Measurements from ENCODE around the gene SMIM32.

Gene SMIM32

GRCh38 chr5:136185974-136186665, 6.8 kb downstream of the SMIM32 start:
- DNase-seq, result no peak

GRCh38 chr5:136182618-136183017, 10.3 kb downstream of the SMIM32 start:
- no peak for DNase-seq

GRCh38 chr5:136174021-136174659, 18.8 kb downstream of the SMIM32 start:
- DNase-seq, result peak; percentile 25

- DNase-seq, result no peak
These were observed 23.7 kb downstream of the SMIM32 start for GRCh38 chr5:136169218-136169617.

GRCh38 chr5:136166909-136167308, 26.1 kb downstream of the SMIM32 start:
- no peak for DNase-seq

GRCh38 chr5:136164226-136164625, 28.7 kb downstream of the SMIM32 start:
- no peak for DNase-seq

- DNase-seq, result no peak
These were observed 31.0 kb downstream of the SMIM32 start for GRCh38 chr5:136162008-136162407.

GRCh38 chr5:136159457-136159856, 33.5 kb downstream of the SMIM32 start:
- DNase-seq, result no peak

- DNase-seq, result no peak
These were observed 35.4 kb downstream of the SMIM32 start for GRCh38 chr5:136157514-136157913.

GRCh38 chr5:136155761-136156160, 37.2 kb downstream of the SMIM32 start:
- DNase-seq, result no peak

GRCh38 chr5:136155078-136155477, 37.9 kb downstream of the SMIM32 start:
- DNase-seq, result no peak

GRCh38 chr5:136153581-136154236, 39.3 kb downstream of the SMIM32 start:
- no peak for DNase-seq

GRCh38 chr5:136149891-136150290, 43.1 kb downstream of the SMIM32 start:
- DNase-seq, result no peak

GRCh38 chr5:136147632-136148031, 45.3 kb downstream of the SMIM32 start:
- no peak for DNase-seq

GRCh38 chr5:136146201-136146600, 46.8 kb downstream of the SMIM32 start:
- DNase-seq, result no peak

- DNase-seq, result no peak
These were observed 47.9 kb downstream of the SMIM32 start for GRCh38 chr5:136145030-136145429.

GRCh38 chr5:136143763-136144162, 49.2 kb downstream of the SMIM32 start:
- no peak for DNase-seq

- DNase-seq, result no peak
These were observed 49.6 kb downstream of the SMIM32 start for GRCh38 chr5:136143312-136143711.

- no peak for DNase-seq
These were observed 51.4 kb downstream of the SMIM32 start for GRCh38 chr5:136141561-136141960.
